Hepatic stellate cell (primary cell): ENCODE data around the gene PTTG1IP2.

Experiments used
- DNase-seq: peaks from one replicate; pipeline ENCODE4 v3.0.0; 2011; ENCODE audit warnings: low spot score

Gene PTTG1IP2

DNA sequence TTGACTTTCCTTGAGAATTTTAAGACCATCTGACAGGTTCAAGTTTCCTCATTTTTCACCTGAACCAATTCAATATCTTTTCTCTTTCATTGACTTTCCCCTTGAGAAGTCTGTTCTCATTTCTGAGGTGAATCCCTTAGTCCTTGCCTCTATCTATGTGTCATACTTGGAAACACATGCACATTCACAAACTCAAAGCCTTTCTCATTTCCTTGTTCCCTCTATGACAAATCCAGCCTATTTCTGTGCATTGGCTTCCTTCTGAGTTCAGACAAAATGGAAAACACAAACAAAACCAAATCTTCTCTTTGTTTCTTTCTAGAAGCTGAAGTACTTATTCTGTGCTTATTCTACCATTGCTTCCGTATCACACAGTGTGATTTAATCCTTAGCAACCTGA lies 13.8 kb downstream of the PTTG1IP2 start:
- no peak for DNase-seq

- no peak for DNase-seq
Observed at GRCh38 chr7:90484706-90485105, 15.3 kb downstream of the PTTG1IP2 start.

- no peak for DNase-seq
Observed at GRCh38 chr7:90485734-90486316, 16.4 kb downstream of the PTTG1IP2 start.

GRCh38 chr7:90487808-90488207 lies 18.4 kb downstream of the PTTG1IP2 start:
- no peak for DNase-seq

- DNase-seq, result no peak
Observed at GRCh38 chr7:90488220-90488619, 18.8 kb downstream of the PTTG1IP2 start.

DNA sequence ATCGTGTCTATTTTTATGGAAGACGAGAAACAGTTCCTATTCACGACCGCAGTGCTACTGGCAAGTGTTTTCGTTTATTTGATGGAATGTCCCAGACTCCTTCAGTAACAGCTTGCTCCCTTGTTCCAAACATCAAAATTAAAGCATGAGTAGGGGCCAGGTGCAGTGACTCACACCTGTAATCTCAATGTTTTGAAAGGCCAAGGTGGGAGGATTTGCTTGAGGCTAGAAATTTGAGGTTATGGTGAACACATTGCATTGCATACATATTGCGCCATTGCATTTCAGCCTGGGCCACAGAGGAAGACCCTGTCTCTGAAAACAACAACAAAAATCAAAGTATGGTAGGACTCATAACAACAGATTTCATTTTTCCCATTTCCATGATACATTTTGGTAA lies 22.8 kb downstream of the PTTG1IP2 start:
- DNase-seq, result no peak

- no peak for DNase-seq
Observed at GRCh38 chr7:90495241-90495640, 25.8 kb downstream of the PTTG1IP2 start.

DNA sequence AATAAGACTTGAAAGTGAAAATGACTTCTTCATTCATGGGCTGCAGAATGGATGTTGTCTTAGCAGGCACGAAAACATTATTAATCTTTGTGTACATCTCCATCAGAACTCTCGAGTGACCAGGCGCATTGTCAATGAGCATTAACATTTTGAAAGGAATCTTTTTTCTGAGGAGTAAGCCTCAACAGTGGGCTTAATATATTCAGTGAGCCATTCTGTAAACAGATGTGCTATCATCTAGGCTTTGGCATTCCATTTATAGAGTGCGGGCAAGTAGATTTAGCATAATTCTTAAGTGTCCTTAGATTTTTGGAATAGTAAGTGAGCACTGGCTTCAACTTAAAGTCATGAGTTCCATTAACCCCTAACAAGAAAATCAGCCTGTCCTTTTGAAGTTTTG lies 33.1 kb downstream of the PTTG1IP2 start:
- DNase-seq, result no peak

DNA sequence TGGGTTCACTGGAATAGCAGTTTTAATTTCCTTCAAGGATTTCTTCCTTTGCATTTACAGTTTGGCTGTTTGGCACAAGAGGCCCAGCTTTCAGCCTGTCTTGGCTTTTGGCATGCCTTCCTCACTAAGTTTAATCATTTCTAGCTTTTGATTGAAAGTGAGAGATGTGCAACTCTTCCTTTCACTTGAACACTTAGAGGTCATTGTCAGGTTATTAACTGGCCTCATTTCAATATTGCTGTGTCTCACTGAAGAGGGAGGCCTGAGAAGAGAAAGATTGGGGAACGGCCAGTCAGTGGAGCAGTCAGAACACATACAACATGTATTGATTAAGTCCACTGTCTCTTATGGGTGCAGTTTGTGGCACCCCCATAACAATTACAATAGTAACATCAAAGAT lies 33.9 kb downstream of the PTTG1IP2 start:
- no peak for DNase-seq

- DNase-seq, result no peak
Observed at GRCh38 chr7:90507692-90508091, 38.3 kb downstream of the PTTG1IP2 start.

- no peak for DNase-seq
Observed at GRCh38 chr7:90511776-90512175, 42.3 kb downstream of the PTTG1IP2 start.

GRCh38 chr7:90512821-90513254 lies 43.4 kb downstream of the PTTG1IP2 start:
- no peak for DNase-seq

GRCh38 chr7:90516257-90516656 lies 46.8 kb downstream of the PTTG1IP2 start:
- DNase-seq, result no peak

DNA sequence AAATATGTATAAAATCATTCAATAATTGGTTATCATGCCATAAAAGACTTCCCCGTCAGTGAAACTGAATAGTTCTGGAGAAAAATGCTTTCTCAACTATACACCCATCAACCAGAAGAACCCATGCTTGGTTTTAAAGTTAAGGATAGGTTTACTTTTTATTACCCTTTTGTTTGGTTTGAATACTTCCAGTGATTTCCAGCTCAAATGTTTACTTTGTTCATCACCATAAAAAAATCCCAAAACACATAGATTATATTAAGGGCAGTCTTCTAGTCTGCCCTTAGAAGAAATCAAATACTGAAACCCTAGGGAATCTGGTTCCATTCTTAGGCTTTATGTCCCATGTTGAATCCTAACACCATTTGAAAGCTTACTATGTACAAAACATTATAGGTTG lies 49.2 kb downstream of the PTTG1IP2 start:
- no peak for DNase-seq

GRCh38 chr7:90520484-90520883 lies 51.0 kb downstream of the PTTG1IP2 start:
- DNase-seq, result no peak

DNA sequence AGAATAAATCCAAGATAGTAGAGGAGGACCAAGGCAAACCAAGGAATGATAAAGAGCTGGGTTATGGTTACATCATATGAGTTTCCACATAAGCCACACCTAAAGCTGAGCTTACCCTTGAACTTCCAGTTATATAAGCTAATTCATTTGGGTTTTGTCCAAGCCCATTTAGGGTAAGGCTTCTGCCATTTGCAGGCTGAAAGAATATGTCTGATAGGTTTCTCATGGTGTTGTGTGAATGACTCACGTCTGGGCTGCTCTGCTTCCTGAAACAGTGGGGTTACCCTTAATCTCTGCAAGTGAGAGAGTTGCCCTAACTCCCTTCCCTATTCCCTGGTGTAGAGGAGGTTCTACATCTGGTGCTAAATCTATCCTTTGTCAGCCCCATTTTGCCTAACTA lies 60.8 kb downstream of the PTTG1IP2 start:
- DNase-seq, result no peak

GRCh38 chr7:90532231-90532929 lies 62.9 kb downstream of the PTTG1IP2 start:
- no peak for DNase-seq

GRCh38 chr7:90536449-90536848 lies 67.0 kb downstream of the PTTG1IP2 start:
- no peak for DNase-seq

DNA sequence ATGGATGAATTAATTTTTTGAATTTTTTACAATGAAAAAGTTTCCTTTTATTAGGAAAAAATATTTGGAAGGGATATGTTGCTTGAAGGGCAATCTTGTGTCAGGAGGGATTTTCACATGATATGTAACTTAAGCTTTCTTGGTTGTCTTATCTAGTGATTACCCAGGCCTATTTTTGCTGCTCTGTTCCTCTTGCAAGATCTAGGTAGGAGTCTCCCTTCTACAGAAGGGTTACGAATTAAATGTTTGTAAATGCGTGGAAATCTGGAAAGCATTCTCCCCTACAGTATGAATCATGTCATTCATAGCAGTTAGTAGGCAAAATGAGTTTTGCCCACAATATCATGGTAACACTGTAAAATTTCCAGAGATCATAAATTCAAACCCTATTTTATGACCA lies 69.0 kb downstream of the PTTG1IP2 start:
- DNase-seq, result no peak

- DNase-seq, result no peak
Observed at GRCh38 chr7:90540406-90540805, 71.0 kb downstream of the PTTG1IP2 start.

DNA sequence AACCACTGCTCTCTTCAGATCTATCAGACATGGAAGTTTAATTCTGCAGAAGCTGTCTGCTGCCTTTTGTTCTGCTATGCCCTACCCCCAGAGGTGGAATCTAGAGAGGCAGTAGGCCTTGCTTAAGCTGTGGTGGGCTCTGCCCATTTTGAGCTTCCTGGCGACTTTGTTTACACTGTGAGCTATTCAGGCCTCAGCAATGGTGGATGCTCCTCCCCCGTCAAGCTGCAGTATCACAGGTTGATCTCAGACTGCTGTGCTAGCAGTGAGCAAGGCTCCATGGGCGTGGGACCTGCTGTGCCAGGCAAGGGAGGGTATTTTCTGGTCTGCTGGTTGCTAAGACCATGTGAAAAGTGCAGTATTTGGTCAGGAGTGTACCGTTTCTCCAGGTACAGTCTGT lies 81.6 kb downstream of the PTTG1IP2 start:
- no peak for DNase-seq

DNA sequence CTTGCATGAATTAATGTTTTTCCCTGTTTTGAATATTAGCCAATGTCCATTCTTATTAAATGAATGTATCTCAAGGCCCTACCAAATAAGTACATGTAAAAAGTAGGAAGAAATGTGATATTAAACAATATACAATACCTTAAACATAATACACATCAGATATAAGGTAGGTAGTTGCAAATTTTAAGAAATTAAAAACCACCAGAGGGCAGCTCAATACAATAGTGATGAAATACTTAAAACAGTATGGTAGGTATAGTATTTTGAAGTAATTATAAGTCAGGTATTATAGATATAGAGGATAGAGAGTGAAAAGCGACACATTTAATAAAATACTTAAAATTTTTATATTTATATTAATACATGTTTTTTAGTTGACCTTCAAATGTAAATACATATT lies 83.1 kb downstream of the PTTG1IP2 start:
- no peak for DNase-seq

- no peak for DNase-seq
Observed at GRCh38 chr7:90560730-90561129, 91.3 kb downstream of the PTTG1IP2 start.
